ENCODE measurements around the gene PRR14.
A peak's percentile ranks its signal among the peaks of the same experiment; 100 is the strongest.
"Not testable (repeated sequence)": the region's sequence is repeated elsewhere in the genome, so short reads cannot be mapped to it uniquely, and the experiment has no call there.

Gene PRR14

GRCh38 chr16:30632454-30632853, 18.3 kb upstream of the PRR14 start:
- not testable (repeated sequence) for DNase-seq (ENCODE audit: low read depth)

- no peak for DNase-seq (ENCODE audit: low read depth)
Observed at GRCh38 chr16:30633526-30633925, 17.2 kb upstream of the PRR14 start.

GRCh38 chr16:30636599-30636998, 14.2 kb upstream of the PRR14 start:
- DNase-seq (ENCODE audit: low read depth): no peak

DNA sequence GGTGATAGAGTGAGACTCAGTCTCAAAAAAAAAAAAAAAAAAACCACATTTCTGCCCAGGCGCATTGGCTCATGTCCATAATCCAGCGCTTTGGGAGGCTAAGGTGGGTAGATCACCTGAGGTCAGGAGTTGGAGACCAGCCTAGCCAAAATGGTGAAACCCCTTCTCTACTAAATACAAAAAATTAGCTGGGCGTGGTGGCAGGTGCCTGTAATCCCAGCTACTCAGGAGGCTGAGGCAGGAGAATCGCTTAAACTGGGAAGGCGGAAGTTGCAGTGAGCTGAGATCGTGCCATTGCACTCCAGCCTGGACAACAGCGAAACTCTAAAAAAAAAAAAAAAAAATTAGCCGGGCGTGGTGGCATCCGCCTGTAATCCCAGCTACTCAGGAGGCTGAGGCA, 13.6 kb upstream of the PRR14 start:
- DNase-seq (ENCODE audit: low read depth): not testable (repeated sequence)

DNA sequence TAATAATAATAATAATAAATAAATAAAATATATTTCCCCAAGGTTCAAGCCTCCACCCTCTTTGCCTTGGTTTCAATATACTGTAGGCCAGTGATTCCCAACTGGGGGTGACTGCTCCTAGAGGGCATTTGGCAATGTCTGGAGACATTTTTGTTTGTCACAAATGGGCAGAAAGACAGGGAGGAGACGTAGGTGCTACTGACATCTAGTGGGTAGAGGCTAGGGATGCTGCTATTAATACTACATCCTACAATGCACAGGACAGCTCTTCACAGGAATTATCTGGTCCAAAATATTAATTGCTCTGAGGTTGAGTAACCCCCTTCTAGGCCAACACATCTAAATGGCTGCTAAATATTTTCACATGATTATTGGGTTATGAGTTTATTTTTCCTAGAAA, 12.8 kb upstream of the PRR14 start:
- DNase-seq (ENCODE audit: low read depth): no peak

- DNase-seq (ENCODE audit: low read depth): no peak
Observed at GRCh38 chr16:30641378-30641982, 9.3 kb upstream of the PRR14 start.

- no peak for DNase-seq (ENCODE audit: low read depth)
Observed at GRCh38 chr16:30644334-30644830, 6.4 kb upstream of the PRR14 start.

- no peak for DNase-seq (ENCODE audit: low read depth)
Observed at GRCh38 chr16:30645727-30646126, 5.0 kb upstream of the PRR14 start.

DNA sequence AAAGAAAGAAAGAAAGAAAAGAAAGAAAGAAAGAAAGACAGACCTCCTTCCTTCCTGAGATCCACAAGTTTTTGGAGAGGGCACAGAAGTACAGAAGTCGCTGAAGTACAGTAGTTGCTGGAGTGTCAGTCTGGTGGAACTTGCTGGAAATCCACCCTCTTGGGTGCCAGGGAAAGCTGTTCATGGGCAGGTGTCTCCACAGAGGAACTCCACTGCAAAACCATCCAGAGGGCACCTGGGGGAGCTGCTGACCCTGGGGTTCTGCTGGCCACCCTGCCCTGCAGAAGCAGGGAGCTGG, 3.5 kb upstream of the PRR14 start:
- DNase-seq (ENCODE audit: low read depth): no peak

GRCh38 chr16:30649725-30650368, 913 bp upstream of the PRR14 start:
- DNase-seq (ENCODE audit: low read depth): no peak

DNA sequence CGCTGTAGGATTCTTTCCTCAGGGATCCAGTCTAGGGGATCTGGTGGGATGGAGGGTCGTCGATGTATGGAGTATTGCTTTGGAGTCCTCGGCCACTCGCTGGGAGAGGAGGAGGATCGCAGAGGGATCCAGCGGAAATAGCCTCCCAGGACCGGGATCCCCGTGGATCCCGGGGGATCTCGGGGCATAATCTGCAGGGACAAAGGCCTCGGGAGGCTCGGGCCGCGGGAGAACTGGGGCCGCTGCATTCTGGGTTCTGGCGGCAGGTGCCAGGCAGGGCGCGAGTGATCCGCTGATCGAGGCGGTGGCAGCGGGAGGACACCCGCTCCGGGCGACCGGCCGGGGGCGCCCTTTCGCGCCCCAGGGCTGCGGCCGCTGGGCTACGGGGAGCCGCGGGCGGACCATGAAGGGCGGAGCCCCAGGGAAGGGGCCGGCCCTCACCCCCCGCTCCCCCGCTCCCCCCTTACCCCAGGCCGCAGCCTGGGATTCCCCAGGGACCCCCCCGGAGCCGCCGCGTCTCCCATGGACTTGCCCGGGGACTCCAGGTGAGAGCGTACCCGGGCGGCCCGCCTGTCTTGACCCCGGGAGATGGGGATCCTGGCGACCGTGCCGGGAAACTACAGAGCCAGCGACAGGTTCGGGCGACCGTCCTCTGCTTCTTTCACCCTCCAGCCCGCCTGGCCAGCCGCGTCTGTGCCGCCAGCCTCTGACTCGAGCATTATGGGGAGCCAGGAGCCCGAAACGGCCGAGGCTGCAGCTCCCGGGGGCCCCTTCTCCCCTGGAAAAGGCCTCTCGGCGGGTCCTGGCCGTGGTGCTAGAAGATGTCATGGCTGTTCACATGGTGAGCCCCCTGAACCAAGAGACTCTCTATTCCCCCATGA, 604 bp downstream of the PRR14 start:
- DNase-seq (ENCODE audit: low read depth): no peak

- DNase-seq (ENCODE audit: low read depth): no peak
Observed at GRCh38 chr16:30652005-30652296, 1.2 kb downstream of the PRR14 start.

- DNase-seq (ENCODE audit: low read depth): no peak
Observed at GRCh38 chr16:30652718-30653117, 2.0 kb downstream of the PRR14 start.

DNA sequence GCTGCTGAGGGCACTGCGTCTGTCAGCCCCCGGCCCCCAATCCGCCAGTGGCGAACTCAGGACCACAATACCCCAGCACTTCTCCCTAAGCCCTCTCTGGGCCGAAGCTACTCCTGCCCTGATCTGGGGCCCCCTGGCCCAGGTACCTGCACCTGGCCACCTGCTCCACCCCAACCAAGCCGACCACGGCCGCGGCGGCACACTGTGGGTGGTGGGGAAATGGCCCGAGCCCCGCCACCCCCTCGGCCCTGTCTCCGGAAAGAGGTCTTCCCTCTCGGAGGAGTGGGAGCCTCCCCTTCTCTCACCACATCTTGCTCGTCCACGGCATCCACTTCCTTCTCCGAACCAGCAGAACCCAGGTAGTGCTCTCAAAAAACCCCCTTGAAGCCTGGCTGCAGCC, 4.1 kb downstream of the PRR14 start:
- DNase-seq (ENCODE audit: low read depth): no peak

DNA sequence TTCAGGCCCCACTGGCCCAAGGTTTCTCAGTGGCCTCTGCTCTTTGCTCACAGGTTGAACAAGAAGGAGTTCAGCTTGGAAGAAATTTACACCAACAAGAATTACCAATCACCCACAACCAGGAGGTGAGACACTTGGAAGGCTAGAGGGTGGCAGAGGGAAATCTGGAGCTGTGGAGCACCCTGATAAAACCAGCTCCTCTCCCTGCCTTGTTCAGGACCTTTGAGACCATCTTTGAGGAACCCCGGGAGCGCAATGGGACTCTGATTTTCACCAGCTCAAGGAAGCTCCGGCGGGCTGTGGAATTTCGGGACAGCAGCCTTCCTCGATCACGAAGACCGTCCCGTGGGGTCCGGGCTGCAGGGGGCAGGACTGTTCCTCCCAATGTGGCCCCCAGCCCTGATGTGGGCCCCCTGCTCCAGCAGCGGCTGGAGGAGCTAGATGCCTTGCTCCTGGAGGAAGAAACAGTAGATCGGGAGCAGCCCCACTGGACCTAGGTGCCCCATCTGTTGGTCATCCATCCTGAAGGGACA, 5.1 kb downstream of the PRR14 start:
- DNase-seq (ENCODE audit: low read depth): no peak

DNA sequence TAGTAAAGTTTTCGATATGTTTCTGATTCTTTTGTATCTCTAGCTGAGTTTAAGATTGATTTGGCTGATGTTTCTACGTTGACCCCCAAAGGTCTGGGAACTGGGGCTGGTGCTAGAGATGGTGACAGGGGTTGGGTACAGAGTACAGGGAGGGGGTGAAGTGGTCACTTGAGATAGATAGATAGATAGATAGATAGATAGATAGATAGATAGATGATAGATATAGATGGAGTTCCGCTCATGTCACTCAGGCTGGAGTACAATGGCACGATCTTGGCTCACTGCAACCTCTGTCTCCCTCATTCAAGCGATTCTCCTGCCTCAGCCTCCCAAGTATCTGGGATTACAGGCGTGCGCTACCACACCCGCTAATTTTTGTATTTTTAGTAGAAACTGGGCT, 5.6 kb downstream of the PRR14 start:
- no peak for DNase-seq (ENCODE audit: low read depth)

DNA sequence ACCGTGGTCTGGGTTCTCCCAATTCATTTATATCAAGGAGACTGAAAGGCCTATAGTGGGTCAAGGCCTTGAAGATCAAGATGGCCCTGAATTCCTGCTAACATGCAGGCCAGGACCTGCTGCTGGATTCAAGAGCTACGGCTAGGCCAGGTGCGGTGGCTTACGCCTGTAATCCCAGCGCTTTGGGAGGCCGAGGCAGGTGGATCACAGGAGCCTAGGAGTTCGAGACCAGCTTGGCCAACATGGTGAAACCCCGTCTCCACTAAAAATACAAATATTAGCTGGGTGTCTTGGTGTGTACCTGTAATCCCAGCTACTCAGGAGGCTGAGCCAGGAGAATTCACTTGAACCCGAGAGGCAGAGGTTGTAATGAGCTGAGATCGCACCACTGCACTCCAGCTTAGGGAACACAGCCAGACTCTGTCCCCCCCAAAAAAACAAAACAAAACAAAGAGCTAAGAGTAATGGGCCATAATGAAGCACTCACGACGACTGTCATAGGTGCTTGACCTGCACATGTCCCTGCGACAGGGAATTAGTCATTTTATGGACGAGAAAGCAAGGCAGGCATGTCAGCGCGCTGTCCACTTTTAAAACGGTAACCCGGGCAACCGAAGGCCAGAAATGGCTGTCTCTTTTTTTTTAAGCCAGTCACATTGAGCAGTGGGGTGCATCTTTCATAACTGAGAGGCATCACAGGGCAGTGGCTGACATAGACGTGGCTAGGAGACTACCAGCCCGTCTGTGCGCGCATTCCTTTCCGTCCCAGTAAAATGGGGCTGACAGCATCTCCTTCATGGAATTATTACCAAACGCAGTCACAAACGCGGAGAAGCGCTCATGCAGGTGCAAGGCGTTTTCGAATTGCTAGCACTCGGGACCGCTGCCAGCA, 6.5 kb downstream of the PRR14 start:
- DNase-seq (ENCODE audit: low read depth): no peak

DNA sequence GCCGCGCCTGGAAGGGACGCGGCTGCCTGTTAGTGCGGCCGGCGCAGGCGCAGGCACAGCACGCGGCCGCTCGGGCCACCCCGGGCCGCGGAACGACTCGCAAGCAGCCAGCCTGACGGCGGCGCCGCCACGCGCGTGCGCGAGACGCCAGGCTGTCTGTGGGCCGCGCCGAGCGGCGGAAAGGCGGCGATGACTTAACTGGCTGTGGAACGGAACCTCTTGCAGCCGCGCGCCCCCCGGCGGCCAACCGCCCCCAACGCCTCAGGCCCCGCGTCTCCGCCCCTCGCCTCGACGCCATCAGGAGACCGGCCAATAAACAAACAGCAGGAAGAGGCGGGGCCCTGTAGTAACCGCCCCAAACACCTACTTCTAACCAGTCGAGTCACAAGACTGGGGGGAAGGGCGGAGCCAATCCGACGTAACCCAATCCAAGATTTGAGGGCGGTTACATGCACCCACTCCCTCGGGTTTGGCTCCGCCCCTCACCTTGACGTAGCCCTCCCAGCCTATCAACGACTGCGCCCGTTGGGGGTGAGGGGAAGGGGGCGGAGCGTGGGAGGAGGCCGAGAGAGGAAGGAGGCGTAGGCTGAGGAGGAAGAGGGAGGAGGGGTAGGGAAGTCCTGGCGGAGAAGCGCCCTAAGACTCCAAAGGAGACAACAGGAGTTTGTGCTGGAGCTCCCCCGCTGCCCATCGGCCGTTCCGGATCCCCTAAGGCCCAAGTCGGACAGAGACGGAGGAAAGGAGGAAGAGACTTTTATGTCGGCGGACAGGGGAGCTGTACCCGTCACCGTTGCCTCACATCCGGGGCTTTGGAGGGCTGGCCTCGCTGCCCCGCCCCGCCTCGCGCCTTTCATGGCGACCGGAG, 7.3 kb downstream of the PRR14 start, which contains the start of gene FBRS:
FBRS (plus strand) TSS at position 566 of the 865 bp plus-strand sequence. CDS start 1,088 bp downstream, outside the sequence.
- peak; percentile 100 for DNase-seq (ENCODE audit: low read depth)

GRCh38 chr16:30658731-30659506, 8.2 kb downstream of the PRR14 start:
- DNase-seq (ENCODE audit: low read depth): peak; percentile 84
